ENCODE measurements around the gene GABPA.

The GABPA gene

GRCh38 chr21:25813917-25814316 is 79.1 kb downstream of the GABPA start:
- no peak for DNase-seq

GRCh38 chr21:25818121-25818520 is 83.3 kb downstream of the GABPA start:
- no peak for DNase-seq

GRCh38 chr21:25818551-25818950 is 83.8 kb downstream of the GABPA start:
- DNase-seq, result no peak
